Measurements from ENCODE around the gene CENPQ.
A peak's percentile ranks its signal among the peaks of the same experiment; 100 is the strongest.
"Not testable (repeated sequence)": the region's sequence is repeated elsewhere in the genome, so short reads cannot be mapped to it uniquely, and the experiment has no call there.

Gene CENPQ

GRCh38 chr6:49462071-49462470 lies 1.1 kb upstream of the CENPQ start:
- Histone ChIP-seq H3K4me3 (ENCODE audit: low read depth in 1 of 5, low read length in 5 of 5) (peak overlapping the region; percentile 92 to 99 (median 95)), H3K9ac (ENCODE audit: low read length in 5 of 5) (peak overlapping the region; percentile 94 to 97 (median 97)), H3K36me3 (ENCODE audit: control insufficient read depth in 5 of 5, insufficient read depth in 5 of 5, low read length in 5 of 5) (peaks cover 4 to 16% (median 9%) of the 10 kb centered on the region in 5 donors), H3K4me1 (ENCODE audit: control insufficient read depth in 5 of 5, insufficient read depth in 5 of 5, low read length in 5 of 5) (peaks cover 0 to 30% (median 27%) of the 10 kb centered on the region in 5 donors), H3K9me3 (ENCODE audit: control insufficient read depth in 5 of 5, low read length in 5 of 5) (no peaks in the 10 kb centered on the region), H3K27ac (ENCODE audit: low read depth, low read length) (peak overlapping the region; percentile 91), H3K27me3 (ENCODE audit: control insufficient read depth in 5 of 5, insufficient read depth in 4 of 5, low read length in 5 of 5) (no peaks in the 10 kb centered on the region)

GRCh38 chr6:49462599-49462926 lies 607 bp upstream of the CENPQ start:
- peak overlapping the region; percentile 94 to 97 (median 97) for H3K9ac ChIP-seq (ENCODE audit: low read length in 5 of 5)

GRCh38 chr6:49463612-49463967 lies 420 bp downstream of the CENPQ start:
- peaks cover 0 to 30% (median 27%) of the 10 kb centered on the region in 5 donors for H3K4me1 ChIP-seq (ENCODE audit: control insufficient read depth in 5 of 5, insufficient read depth in 5 of 5, low read length in 5 of 5)
- peak overlapping the region; percentile 91 for H3K27ac ChIP-seq (ENCODE audit: low read depth, low read length)
- peak overlapping the region; percentile 94 to 97 (median 97) for H3K9ac ChIP-seq (ENCODE audit: low read length in 5 of 5)
- no peaks in the 10 kb centered on the region for H3K27me3 ChIP-seq (ENCODE audit: control insufficient read depth in 5 of 5, insufficient read depth in 4 of 5, low read length in 5 of 5)
- H3K9me3 ChIP-seq (ENCODE audit: control insufficient read depth in 5 of 5, low read length in 5 of 5), result no peaks in the 10 kb centered on the region
- H3K36me3 ChIP-seq (ENCODE audit: control insufficient read depth in 5 of 5, insufficient read depth in 5 of 5, low read length in 5 of 5), result peaks cover 0 to 5% (median 3%) of the 10 kb centered on the region in 5 donors
- peak overlapping the region; percentile 92 to 99 (median 95) for H3K4me3 ChIP-seq (ENCODE audit: low read depth in 1 of 5, low read length in 5 of 5)

More at GRCh38 chr6:49462599-49462926, 607 bp upstream of the CENPQ start:
- H3K27me3 ChIP-seq (ENCODE audit: control insufficient read depth in 5 of 5, insufficient read depth in 4 of 5, low read length in 5 of 5), result no peaks in the 10 kb centered on the region
- peaks cover 2 to 11% (median 7%) of the 10 kb centered on the region in 5 donors for H3K36me3 ChIP-seq (ENCODE audit: control insufficient read depth in 5 of 5, insufficient read depth in 5 of 5, low read length in 5 of 5)
- peak overlapping the region; percentile 92 to 99 (median 95) for H3K4me3 ChIP-seq (ENCODE audit: low read depth in 1 of 5, low read length in 5 of 5)
- peaks cover 0 to 30% (median 27%) of the 10 kb centered on the region in 5 donors for H3K4me1 ChIP-seq (ENCODE audit: control insufficient read depth in 5 of 5, insufficient read depth in 5 of 5, low read length in 5 of 5)
- H3K9me3 ChIP-seq (ENCODE audit: control insufficient read depth in 5 of 5, low read length in 5 of 5), result no peaks in the 10 kb centered on the region
- peak overlapping the region; percentile 91 for H3K27ac ChIP-seq (ENCODE audit: low read depth, low read length)

GRCh38 chr6:49464691-49465090 lies 1.5 kb downstream of the CENPQ start:
- H3K4me3 ChIP-seq (ENCODE audit: low read depth in 1 of 5, low read length in 5 of 5), result no peak overlapping the region
- H3K9me3 ChIP-seq (ENCODE audit: control insufficient read depth in 5 of 5, low read length in 5 of 5), result no peaks in the 10 kb centered on the region
- H3K9ac ChIP-seq (ENCODE audit: low read length in 5 of 5), result no peak overlapping the region
- H3K4me1 ChIP-seq (ENCODE audit: control insufficient read depth in 5 of 5, insufficient read depth in 5 of 5, low read length in 5 of 5), result peaks cover 0 to 30% (median 27%) of the 10 kb centered on the region in 5 donors
- no peaks in the 10 kb centered on the region for H3K36me3 ChIP-seq (ENCODE audit: control insufficient read depth in 5 of 5, insufficient read depth in 5 of 5, low read length in 5 of 5)
- no peaks in the 10 kb centered on the region for H3K27me3 ChIP-seq (ENCODE audit: control insufficient read depth in 5 of 5, insufficient read depth in 4 of 5, low read length in 5 of 5)
- no peak overlapping the region for H3K27ac ChIP-seq (ENCODE audit: low read depth, low read length)

GRCh38 chr6:49468042-49468441 lies 4.9 kb downstream of the CENPQ start:
- no peaks in the 10 kb centered on the region for H3K9me3 ChIP-seq (ENCODE audit: control insufficient read depth in 5 of 5, low read length in 5 of 5)
- H3K4me3 ChIP-seq (ENCODE audit: low read depth in 1 of 5, low read length in 5 of 5), result no peak overlapping the region
- H3K9ac ChIP-seq (ENCODE audit: low read length in 5 of 5), result no peak overlapping the region
- no peak overlapping the region for H3K27ac ChIP-seq (ENCODE audit: low read depth, low read length)
- peaks cover 0 to 11% (median 9%) of the 10 kb centered on the region in 5 donors for H3K4me1 ChIP-seq (ENCODE audit: control insufficient read depth in 5 of 5, insufficient read depth in 5 of 5, low read length in 5 of 5)
- H3K36me3 ChIP-seq (ENCODE audit: control insufficient read depth in 5 of 5, insufficient read depth in 5 of 5, low read length in 5 of 5), result peaks cover 0 to 11% (median 4%) of the 10 kb centered on the region in 5 donors
- H3K27me3 ChIP-seq (ENCODE audit: control insufficient read depth in 5 of 5, insufficient read depth in 4 of 5, low read length in 5 of 5), result no peaks in the 10 kb centered on the region

- not testable (repeated sequence) for H3K27me3 ChIP-seq (ENCODE audit: control insufficient read depth in 5 of 5, insufficient read depth in 4 of 5, low read length in 5 of 5); H3K4me3 ChIP-seq (ENCODE audit: low read depth in 1 of 5, low read length in 5 of 5); H3K9me3 ChIP-seq (ENCODE audit: control insufficient read depth in 5 of 5, low read length in 5 of 5); H3K4me1 ChIP-seq (ENCODE audit: control insufficient read depth in 5 of 5, insufficient read depth in 5 of 5, low read length in 5 of 5); H3K36me3 ChIP-seq (ENCODE audit: control insufficient read depth in 5 of 5, insufficient read depth in 5 of 5, low read length in 5 of 5); H3K27ac ChIP-seq (ENCODE audit: low read depth, low read length); H3K9ac ChIP-seq (ENCODE audit: low read length in 5 of 5)
Measured at GRCh38 chr6:49476564-49476963, 13.4 kb downstream of the CENPQ start.

GRCh38 chr6:49479308-49479970 lies 16.3 kb downstream of the CENPQ start:
- Histone ChIP-seq H3K27me3 (ENCODE audit: control insufficient read depth in 5 of 5, insufficient read depth in 4 of 5, low read length in 5 of 5) (no peaks in the 10 kb centered on the region), H3K27ac (ENCODE audit: low read depth, low read length) (no peak overlapping the region), H3K4me3 (ENCODE audit: low read depth in 1 of 5, low read length in 5 of 5) (no peak overlapping the region), H3K9ac (ENCODE audit: low read length in 5 of 5) (no peak overlapping the region), H3K36me3 (ENCODE audit: control insufficient read depth in 5 of 5, insufficient read depth in 5 of 5, low read length in 5 of 5) (peaks cover 0 to 5% (median 4%) of the 10 kb centered on the region in 5 donors), H3K4me1 (ENCODE audit: control insufficient read depth in 5 of 5, insufficient read depth in 5 of 5, low read length in 5 of 5) (no peaks in the 10 kb centered on the region), H3K9me3 (ENCODE audit: control insufficient read depth in 5 of 5, low read length in 5 of 5) (no peaks in the 10 kb centered on the region)

GRCh38 chr6:49481846-49482245 lies 18.7 kb downstream of the CENPQ start:
- not testable (repeated sequence) for H3K27me3 ChIP-seq (ENCODE audit: control insufficient read depth in 5 of 5, insufficient read depth in 4 of 5, low read length in 5 of 5); H3K4me3 ChIP-seq (ENCODE audit: low read depth in 1 of 5, low read length in 5 of 5); H3K4me1 ChIP-seq (ENCODE audit: control insufficient read depth in 5 of 5, insufficient read depth in 5 of 5, low read length in 5 of 5); H3K9ac ChIP-seq (ENCODE audit: low read length in 5 of 5); H3K27ac ChIP-seq (ENCODE audit: low read depth, low read length); H3K9me3 ChIP-seq (ENCODE audit: control insufficient read depth in 5 of 5, low read length in 5 of 5)
- peaks cover 0 to 10% (median 6%) of the 10 kb centered on the region in 5 donors for H3K36me3 ChIP-seq (ENCODE audit: control insufficient read depth in 5 of 5, insufficient read depth in 5 of 5, low read length in 5 of 5)

GRCh38 chr6:49483380-49483779 lies 20.2 kb downstream of the CENPQ start:
- not testable (repeated sequence) for H3K27ac ChIP-seq (ENCODE audit: low read depth, low read length); H3K9me3 ChIP-seq (ENCODE audit: control insufficient read depth in 5 of 5, low read length in 5 of 5); H3K9ac ChIP-seq (ENCODE audit: low read length in 5 of 5); H3K27me3 ChIP-seq (ENCODE audit: control insufficient read depth in 5 of 5, insufficient read depth in 4 of 5, low read length in 5 of 5); H3K4me1 ChIP-seq (ENCODE audit: control insufficient read depth in 5 of 5, insufficient read depth in 5 of 5, low read length in 5 of 5); H3K4me3 ChIP-seq (ENCODE audit: low read depth in 1 of 5, low read length in 5 of 5)
- H3K36me3 ChIP-seq (ENCODE audit: control insufficient read depth in 5 of 5, insufficient read depth in 5 of 5, low read length in 5 of 5), result peaks cover 0 to 13% (median 6%) of the 10 kb centered on the region in 5 donors

GRCh38 chr6:49490633-49491032 lies 27.5 kb downstream of the CENPQ start:
- H3K27me3 ChIP-seq (ENCODE audit: control insufficient read depth in 5 of 5, insufficient read depth in 4 of 5, low read length in 5 of 5), result no peaks in the 10 kb centered on the region
- no peak overlapping the region for H3K4me3 ChIP-seq (ENCODE audit: low read depth in 1 of 5, low read length in 5 of 5)
- no peak overlapping the region for H3K27ac ChIP-seq (ENCODE audit: low read depth, low read length)
- no peaks in the 10 kb centered on the region for H3K9me3 ChIP-seq (ENCODE audit: control insufficient read depth in 5 of 5, low read length in 5 of 5)
- H3K36me3 ChIP-seq (ENCODE audit: control insufficient read depth in 5 of 5, insufficient read depth in 5 of 5, low read length in 5 of 5), result peaks cover 18 to 52% (median 26%) of the 10 kb centered on the region in 5 donors
- no peak overlapping the region for H3K9ac ChIP-seq (ENCODE audit: low read length in 5 of 5)
- H3K4me1 ChIP-seq (ENCODE audit: control insufficient read depth in 5 of 5, insufficient read depth in 5 of 5, low read length in 5 of 5), result peaks cover 0 to 2% (median 0%) of the 10 kb centered on the region in 5 donors

Data from subcutaneous abdominal adipose tissue (tissue), 5 donors.